Measurements from ENCODE around the gene FAM163B.

- TF ChIP-seq POLR2A (IDR thresholded peaks at IDR 0.05) (no peak), CTCF (IDR thresholded peaks at IDR 0.05) (no peak)
These were observed 42.8 kb downstream of the FAM163B start for GRCh38 chr9:133566382-133566781.
